Islet precursor cell (in vitro differentiated cells): ENCODE measurements around the gene USP53.
"Not testable (repeated sequence)": the region's sequence is repeated elsewhere in the genome, so short reads cannot be mapped to it uniquely, and the experiment has no call there.

Experiments used
- DNase-seq: peaks from one replicate; pipeline ENCODE4 v3.0.0-alpha.2; 2018

Gene USP53

DNA sequence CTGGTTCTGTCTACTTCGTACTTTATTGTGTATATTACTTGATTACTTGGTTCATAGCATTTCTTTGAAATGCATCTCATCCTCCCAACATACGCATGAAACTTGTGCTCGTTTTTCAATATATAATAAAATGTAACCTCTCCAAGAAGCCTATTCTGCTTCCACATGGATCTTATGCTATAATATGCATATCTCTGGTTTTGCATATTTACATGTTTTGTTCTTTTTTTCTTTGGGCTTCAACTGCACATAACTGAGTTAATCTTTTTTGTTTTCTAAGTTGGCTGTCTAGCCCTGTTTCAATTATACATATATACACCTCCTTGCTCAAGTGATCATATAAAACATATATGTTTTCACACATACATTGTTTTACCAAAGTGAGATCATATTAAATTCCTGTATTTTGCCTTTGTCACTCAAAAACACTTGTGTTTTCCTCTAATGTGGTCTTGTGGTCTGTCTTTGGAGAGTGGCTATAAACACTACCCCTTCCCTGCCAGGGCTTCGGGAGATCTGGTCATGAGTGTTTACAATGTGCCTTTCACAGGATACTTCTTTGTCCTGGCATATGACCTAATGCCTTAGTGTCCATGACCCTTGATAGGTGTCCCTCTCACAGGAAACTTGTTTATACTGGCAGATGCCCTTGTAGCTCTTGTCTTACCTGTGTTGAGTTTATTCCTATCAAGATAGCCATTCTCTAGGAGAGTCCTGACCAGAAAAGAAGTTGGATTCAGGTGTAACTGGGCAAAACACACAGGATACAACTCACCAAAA is 17.6 kb downstream of the USP53 start:
- DNase-seq: no peak

DNA sequence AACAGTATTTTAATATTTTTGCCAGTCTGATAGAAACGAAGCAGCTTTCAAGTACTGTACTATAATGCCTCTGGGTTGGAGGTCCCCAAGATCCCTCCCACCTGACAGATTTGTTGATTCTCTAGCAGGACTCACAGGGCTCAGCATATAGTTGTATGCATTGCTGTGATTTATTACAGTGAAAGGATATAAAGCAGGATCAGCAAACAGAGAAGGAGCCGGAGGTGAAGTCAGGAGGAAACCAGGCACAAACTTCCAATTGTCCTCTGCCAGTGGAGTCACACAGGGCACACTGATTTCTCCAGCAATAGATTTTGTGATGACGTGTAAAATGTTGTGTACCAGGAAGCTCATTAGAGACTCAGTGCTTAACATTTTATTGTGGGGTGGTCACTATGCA is 19.0 kb downstream of the USP53 start:
- no peak for DNase-seq

DNA sequence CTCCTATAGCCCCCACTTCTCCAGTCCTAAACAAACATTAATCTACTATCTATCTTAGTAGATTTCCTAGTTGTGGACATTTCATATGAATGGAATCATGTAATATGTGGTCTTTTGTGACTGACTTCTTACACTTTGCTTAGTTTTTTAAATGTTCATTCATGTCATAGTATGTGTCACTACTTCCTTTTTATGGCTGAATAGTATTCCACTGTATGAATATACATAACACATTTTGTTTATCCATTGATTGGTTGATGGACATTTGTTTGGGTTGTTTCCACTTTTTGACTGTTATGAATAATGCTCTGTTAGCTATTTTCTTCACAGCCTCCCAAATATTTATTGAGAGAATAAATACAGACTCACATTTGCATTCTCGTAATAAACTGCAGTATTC is 19.8 kb downstream of the USP53 start:
- DNase-seq: no peak

DNA sequence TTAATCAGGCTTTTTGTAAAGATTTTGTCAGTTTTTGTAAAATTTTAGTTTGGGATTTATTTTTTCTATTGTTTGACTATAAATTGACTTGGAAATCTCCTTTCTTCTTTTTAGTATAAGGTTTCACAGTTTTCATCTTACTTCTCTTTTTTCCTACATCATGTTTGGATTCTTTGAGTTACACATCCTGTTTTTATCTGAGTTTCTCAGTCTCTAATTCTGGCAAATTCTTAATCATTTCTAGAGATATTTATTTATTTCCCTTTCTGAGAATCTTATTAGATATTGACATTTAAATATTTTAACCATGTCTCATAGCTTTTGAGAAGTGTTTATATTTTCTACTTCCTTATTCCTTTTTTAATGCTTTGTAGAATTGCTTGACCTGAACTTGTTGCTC is 20.7 kb downstream of the USP53 start:
- DNase-seq: no peak

DNA sequence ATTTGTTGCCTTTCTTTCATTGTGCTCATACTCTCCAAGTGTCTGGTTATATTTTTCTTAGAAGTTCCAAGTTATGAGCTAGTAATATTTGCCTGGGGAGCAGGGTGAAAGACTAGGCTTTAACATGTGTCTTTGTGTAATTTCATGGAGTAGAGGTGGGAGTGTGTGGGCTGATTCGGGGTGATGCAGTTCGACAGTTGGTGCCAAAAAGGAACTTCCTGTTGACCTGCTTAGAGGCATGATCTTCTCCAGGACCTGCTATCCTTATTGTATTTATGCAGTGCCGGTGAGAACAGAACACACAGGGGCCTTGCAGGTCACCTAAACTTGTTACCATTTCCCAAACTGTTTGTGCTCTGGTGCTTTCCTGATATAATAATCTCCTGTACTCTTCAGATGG is 21.2 kb downstream of the USP53 start:
- DNase-seq: no peak

DNA sequence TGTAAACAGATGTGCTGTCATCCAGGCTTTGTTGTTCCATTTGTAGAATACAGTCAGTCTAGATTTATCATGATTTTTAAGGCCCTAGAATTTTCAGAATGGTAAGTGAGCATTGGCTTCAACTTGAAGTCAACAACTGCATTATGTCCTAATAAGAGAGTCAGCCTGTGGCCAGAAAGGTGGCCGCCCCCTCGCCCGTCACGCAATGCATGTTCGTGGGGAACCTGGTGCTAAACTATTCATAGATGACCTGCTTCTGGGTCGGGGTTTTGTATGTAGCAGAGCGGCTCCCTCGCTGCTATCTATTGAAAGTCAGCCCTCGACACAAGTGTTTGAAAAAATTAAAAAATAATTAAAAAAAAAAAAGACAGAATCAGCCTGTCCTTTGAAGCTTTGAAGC is 24.7 kb downstream of the USP53 start:
- no peak for DNase-seq

DNA sequence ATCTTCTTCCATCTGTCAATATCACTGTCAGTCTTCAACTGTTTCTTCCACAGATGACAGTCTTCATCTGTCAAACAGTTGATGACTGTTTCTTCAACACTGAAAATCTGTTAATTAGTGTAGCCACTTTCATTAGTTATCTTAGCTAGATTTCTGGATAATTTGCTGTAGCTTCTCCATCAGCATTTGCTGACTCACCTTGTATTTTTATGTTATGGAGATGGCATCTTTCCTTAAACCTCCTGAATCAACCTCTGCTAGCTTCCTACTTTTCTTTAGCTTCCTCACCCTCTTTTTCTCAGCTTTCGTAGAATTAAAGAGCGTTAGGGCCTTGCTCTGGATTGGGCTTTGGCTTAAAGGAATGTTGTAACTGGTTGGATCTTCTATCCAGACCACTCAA is 25.1 kb downstream of the USP53 start:
- no peak for DNase-seq

DNA sequence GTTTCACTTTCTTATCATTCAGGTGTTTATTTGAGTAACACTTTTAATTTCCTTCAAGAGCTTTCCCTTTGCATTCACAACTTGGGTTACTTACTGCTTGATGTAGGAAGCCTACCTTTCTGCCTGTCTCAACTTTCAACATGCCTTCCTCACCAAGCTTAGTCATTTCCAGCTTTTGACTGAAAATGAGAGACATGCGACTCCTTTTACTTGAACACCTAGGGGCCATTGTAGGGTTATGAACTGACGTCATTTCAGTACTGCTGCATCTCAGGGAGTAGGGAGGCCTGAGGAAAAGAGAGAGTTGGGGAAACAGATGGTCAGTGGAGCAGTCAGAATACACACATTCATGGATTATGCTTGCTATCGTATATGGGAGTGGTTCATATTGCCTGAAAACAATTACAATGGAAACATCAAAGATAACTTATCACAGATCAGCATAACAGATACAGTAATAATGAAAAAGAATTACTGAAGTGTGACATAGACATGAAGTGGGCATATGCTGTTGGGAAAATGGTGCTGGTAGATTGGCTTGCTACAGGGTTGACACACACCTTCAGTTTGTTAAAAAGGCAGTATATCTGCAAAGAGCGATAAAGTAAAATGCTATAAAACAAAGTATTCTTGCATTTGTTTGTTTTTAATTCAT is 25.7 kb downstream of the USP53 start:
- DNase-seq: no peak

DNA sequence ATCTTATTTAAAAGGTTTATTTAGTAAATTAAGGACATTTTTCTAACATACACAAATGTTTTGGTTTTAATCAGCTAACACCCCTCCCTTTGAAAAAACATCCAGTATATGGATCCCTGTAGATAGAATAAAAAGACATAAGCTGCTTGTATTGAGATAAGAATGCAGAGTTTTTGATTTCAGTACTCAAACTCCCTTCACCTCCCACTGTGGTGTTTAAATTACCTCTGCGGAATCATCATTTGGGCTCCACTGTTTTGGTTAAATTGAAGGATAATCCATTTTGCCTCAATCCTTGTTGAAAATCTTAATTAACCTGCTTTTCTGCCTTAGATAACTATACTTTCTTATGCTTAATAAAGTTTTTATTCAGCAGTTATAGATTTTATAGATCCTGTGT is 27.6 kb downstream of the USP53 start:
- no peak for DNase-seq

DNA sequence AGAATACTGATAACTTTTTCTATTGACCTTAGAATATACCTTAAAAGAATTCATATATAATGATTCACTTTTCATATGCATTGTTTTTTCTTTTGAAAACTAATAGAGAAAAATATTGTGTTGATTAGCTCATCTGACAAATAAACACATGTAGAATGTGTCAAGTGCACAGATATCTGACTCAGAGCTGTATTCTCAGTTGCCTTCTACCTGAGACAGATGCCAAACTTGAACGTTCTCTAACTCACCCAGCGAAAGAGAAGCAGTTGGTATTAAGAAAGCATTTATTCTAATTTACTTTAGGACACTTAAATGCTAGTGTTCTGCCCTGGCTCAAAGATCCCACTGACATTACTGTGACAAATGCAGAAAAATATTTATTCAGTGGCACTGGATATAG is 28.1 kb downstream of the USP53 start:
- no peak for DNase-seq

DNA sequence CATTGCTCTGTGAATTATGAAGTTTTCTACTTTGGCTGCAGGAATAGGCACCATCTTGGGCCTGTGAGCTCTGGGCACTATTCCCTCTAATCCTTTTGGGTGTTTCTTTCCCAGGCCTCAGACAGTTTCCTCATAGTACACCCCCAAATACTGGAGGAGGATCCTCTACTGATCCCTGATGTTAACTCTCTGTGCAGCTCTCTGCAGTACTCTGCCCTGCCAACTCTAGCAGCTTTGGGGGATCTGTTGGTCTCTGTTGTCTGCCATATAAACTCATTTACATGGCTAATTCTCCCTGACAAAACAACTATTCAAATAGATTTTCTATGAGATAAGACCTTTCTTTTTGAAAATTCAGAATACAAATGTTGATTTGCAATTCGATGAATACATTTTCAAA is 29.9 kb downstream of the USP53 start:
- no peak for DNase-seq

DNA sequence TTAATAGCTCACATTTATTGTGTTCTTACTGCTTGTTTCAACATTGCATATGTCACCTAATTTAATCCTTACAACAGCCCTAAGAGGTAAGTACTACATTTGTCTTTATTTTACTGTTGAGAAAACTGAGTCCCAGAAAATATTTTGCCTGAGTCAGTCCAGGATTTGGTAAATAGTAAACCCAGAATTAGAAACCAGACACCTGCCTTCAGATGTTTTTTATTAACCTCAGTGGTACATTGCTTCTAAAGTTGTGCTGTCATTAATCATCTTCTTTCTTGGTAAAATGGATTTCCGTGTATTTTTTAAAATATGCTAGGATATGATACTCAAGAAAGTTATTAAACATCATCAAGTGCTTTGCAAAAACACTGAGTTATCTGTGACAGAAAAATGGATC is 31.4 kb downstream of the USP53 start:
- no peak for DNase-seq

DNA sequence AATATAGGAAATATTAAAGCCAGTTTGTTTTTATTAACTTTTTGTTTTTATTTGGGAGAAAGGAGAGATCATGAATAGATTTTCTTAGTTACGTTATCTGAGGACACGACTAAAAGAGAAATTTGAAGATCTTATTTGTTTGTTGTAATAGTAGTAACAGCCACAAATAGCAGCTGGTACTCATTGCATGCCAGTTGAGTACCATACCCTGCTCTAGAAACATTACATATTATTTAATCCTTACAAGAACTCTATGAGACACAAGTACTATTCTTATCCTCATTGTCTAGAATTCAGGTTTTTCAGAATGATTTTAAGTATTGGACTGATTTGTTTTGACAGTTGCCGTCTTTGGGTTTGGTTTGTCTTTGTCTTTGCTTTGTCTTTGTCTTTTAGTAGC is 31.8 kb downstream of the USP53 start:
- no peak for DNase-seq

DNA sequence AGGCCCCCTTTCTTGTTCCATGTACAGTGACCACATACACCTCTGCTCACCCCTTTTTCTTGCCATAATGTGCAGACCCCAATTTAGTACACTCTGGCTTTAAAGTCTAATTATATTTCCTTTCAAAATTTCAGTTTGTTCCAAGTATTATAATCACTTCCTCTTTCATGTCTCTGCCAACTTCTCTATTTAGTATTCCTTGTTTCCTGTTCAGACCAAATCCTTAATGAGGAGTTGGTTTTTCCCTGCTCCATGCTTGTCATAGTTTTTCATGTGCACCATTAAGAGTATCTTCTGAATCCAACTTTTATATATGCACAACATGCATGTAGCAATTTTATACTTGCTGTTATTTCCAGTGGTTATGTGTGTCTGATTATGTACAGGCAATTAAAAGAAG is 32.3 kb downstream of the USP53 start:
- DNase-seq: no peak

DNA sequence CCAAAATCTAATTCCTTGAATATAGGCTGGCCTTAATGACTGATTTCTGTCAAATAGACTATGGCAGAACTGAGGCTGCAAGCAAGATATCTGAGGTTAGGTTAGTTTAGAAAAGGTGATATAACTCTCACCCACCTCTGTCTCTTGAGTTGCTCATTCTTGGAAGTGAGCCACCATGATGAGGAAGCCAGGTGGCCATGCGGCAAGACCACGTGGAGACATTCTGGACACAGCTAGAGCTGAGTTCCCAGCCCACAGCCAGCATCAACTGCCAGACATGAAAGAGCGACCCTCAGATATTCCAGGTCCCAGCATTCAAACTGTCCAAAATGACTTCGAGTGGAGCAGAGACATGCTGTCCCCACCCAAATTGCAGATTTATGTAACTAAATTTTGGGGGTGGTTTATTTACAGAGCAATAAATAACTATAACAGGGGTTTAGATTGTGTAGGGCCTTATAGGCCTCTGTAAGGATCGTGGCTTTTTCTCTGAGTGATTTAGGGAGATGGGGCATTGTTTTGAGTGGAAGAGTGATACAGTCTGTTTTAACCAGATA is 33.7 kb downstream of the USP53 start:
- no peak for DNase-seq

DNA sequence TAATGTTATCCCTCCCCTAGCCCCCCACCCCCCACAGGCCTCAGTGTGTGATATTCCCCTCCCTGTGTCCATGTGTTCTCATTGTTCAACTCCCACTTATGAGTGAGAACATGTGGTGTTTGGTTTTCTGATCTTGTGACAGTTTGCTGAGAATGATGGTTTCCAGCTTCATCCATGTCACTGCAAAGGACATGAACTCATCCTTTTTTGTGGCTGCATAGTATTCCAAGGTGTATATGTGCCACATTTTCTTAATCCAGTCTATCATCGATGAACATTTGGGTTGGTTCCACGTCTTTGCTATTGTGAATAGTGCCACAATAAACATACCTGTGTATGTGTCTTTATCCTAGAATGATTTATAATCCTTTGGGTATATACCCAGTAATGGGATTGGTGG is 38.5 kb downstream of the USP53 start:
- DNase-seq: not testable (repeated sequence)

DNA sequence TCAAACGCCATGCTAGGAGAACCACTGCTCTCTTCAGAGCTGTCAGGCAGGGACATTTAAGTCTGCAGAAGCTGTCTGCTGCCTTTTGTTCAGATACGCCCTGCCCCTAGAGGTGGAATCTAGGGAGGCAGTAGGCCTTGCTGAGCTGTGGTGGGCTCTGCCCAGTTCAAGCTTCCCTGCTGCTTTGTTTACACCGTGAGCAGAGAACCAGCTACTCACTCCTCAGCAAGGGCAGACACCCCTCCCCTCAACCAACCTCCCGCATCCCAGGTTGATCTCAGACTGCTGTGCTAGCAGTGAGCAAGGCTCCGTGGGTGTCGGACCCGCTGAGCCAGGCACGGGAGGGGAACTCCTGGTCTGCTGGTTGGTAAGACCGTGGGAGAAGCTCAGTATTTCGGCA is 42.7 kb downstream of the USP53 start:
- DNase-seq: not testable (repeated sequence)

DNA sequence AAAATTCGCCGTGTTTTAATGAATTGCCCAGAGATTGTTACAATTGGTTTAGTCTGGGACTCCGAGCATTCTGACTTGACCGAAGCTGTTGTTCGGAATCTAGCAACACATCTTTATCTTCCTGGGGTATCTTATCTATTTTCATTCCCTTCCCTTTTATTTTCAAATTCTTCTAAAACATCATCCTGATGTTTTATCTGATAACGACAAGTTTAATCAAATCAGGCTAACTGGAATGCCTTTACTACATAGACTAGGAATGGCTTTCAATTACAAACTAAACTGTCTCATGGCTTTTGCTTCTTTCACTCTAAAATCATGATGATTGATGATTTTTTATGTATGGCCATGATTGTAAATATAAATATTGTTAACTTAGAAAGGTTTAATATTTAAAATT is 48.0 kb downstream of the USP53 start:
- DNase-seq: no peak

DNA sequence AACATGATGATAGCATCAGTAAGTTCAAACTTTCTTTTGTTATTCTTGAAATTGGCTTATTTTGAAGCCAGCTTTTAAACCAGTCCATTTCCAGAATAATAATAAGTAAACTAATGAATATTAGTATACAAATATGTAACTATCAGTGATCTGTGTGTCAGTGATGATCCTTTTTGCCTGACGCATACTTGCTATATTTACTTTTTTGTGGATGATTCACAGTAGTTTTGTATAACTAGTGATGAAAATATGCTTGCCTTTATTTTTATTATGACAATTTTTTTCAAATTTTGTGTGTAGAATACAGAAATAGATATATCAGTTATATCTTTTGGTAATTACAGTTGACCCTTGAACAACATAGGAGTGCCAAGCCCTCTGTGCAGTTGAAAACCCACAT is 49.5 kb downstream of the USP53 start:
- DNase-seq: no peak

DNA sequence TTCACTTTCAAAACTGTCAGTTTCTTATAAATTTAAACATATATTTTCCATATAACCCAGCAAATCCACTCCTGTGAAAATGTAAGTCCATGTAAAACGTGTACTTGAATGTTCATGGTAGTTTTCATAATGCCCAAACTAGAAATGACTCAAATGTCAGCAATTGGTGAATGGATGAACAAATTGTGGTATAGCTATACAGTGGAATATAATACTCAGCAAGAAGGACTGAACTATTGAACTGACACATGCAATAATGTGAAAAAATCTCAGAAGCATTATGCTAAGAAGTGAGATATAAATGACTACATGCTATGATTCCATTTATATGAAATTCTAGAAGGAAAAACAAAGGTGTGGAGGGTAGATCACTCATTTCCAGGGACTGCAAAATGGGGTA is 52.2 kb downstream of the USP53 start:
- no peak for DNase-seq

DNA sequence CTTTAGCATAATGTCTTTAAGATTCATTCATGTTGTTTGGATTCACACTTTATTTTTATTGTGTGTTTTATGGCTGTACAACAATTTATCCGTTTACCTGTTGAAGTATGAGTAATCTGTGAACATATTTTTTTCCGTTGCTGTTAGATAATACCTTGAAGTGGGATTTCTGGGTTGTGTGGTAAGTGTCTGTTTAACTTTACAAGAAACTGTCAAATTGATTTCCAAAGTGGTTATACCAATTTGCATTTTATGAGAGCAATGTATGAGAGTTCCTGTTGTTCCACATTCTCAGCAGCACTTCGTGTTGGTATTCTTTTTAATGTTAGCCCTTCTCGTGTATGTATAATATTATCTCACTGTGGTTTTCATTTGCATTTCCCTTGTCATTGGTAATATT is 53.6 kb downstream of the USP53 start:
- no peak for DNase-seq

DNA sequence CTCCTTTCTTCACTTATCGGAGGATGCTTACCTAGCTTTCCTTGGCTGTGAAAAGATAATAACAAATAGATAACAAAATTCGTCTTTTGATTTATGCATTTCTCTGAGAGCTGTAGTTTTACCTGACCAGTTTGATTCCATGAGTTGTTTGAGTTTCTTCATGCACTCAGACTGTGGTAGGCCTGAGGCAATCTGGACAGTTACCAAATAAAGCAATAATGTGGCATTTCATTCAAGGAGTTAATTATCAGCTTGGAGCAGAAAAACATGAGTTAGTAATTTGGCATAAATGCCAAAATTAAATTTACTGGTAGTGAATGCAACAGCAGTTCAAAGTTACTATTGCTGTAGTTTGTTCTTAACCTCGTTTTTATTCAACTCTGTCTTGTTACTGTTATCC is 56.0 kb downstream of the USP53 start:
- DNase-seq: no peak

DNA sequence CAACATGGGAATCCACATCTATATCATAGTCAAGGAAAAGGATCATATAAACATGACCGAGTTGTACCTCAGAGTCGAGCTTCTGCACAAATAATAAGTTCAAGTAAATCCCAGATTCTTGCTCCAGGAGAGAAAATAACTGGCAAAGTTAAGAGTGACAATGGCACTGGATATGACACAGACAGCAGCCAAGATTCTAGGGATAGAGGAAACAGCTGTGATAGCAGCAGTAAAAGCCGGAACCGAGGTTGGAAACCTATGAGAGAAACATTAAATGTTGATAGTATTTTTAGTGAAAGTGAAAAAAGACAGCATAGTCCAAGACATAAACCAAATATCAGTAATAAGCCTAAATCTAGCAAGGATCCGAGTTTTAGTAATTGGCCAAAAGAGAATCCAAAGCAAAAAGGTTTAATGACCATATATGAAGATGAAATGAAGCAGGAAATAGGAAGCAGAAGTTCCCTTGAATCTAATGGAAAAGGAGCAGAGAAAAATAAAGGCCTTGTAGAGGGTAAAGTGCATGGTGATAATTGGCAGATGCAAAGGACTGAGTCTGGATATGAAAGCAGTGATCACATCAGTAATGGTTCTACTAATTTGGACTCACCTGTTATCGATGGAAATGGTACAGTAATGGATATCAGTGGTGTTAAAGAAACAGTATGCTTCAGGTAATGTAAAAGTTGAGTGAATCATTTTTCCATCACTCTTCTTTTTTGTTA is 59.0 kb downstream of the USP53 start:
- DNase-seq: no peak

DNA sequence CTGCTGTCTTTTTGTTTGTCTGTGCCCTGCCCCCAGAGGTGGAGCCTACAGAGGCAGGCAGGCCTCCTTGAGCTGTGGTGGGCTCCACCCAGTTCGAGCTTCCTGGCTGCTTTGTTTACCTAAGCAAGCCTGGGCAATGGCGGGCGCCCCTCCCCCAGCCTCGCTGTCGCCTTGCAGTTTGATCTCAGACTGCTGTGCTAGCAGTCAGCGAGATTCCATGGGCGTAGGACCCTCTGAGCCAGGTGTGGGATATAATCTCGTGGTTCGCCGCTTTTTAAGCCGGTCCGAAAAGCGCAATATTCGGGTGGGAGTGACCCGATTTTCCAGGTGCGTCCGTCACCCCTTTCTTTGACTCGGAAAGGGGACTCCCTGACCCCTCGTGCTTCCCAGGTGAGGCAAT is 67.0 kb downstream of the USP53 start:
- not testable (repeated sequence) for DNase-seq
